Central memory CD4-positive, alpha-beta T cell (primary cell): ENCODE data around the gene DDX49.
"Not testable (repeated sequence)": the region's sequence is repeated elsewhere in the genome, so short reads cannot be mapped to it uniquely, and the experiment has no call there.

ENCODE experiments used
- DNase-seq: peaks from one replicate; pipeline ENCODE4 v3.0.0; 2022

DDX49 gene

GRCh38 chr19:18942692-18943091, 23.2 kb downstream of the DDX49 start:
- DNase-seq = no peak

GRCh38 chr19:18943465-18943864, 23.9 kb downstream of the DDX49 start:
- DNase-seq = no peak

GRCh38 chr19:18945297-18945696, 25.8 kb downstream of the DDX49 start:
- DNase-seq = no peak

- DNase-seq = no peak
Observed at GRCh38 chr19:18946335-18946734, 26.8 kb downstream of the DDX49 start.

DNA sequence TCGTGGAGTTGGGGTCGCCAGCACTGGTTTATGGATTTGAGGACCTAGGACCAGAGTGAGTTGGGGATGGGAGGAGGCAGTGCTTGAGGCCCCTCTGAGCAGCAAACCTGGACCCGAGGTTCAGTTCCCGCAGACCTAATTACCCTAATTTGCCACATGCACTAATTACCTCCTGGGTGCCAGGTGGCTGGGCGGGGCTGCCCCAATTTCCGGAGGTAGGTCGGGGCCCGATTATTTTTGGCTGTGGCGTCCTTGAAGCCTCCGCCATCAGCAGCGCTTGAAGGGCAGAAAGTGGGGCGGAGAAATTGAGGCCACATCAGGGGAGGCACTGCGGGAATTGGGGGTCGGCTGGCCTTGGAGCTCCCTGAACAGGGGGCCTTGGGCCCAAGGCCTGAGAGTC, 27.4 kb downstream of the DDX49 start:
- DNase-seq = no peak

DNA sequence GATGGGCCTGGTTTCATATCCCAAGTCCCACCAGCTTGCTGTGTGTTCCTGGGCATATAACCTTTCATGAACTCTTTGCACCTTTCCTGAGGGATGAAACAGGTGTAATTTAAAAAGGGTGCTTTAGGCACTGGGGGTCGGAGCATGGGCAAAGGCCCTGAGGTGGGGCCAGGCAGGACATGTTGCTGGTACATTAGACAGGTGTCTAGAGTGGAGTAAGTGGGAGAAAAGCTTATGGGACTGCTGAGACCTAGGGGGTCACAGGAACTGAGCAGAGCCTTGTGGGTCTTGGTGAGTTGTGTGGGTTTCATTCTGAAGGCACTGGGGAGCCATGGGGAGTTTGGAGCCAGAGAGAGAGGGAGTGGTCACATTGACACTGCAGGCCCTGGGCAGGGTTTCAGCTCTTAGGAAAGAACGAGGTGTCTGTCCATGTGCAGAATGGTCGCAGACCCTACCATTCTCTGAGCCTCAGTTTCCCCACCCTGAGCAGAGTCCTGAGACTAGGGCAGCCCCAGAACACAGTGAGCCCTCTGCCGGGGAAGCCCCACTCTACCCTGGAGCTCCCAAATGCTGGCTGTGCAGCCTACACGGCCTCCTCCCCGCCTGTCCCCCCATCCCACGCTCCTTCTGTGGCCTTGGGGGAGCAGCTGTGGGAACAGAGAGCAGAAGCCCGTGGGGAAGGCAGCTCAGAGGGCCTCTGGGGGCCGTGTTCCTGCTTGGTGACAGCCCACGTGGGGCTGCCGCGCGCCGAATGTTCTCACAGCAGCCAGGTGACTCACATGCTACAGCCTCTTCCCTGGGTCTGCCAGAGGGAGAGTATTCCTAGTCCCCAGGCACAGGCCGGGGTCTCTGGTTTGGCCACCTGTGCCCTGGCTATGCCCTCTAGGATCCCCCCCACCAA, 28.8 kb downstream of the DDX49 start:
- no peak for DNase-seq

DNA sequence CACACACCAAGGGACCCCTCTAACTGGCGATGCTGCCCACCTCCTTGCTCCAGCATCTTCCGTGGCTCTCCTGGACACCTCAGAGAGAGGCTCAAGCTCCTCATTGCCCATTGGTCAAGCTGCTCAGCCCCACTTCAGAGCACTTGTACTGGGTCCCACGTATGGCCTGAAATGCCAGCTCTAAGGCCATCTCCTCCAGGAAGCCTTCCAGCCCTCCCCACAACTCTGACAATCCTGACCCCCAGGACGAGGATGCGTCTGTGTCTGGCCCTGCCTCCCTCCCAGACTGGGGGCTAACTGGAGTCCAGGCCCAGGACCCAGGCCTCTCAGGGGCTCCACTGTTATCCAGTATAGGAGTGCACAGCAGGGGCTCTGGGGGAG, 29.5 kb downstream of the DDX49 start:
- DNase-seq = no peak

DNA sequence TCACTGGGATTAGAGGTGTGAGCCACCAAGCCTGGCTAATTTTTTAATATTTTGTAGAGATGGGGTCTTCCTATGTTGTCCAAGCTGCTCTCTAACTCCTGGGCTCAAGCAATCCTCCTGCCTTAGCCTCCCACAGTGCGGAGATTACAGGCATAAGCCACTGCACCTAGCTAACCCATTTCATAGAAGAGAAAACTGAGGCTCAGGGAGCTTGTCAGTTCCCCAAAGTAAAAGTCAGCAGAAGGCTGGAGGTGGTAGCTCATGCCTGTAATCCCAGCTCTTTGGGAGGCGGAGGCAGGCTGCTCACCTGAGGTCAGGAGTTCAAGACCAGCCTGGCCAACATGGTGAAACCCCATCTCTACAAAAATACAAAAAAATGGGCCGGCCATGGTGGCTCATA, 30.3 kb downstream of the DDX49 start:
- no peak for DNase-seq

GRCh38 chr19:18951721-18952281, 32.3 kb downstream of the DDX49 start:
- no peak for DNase-seq

DNA sequence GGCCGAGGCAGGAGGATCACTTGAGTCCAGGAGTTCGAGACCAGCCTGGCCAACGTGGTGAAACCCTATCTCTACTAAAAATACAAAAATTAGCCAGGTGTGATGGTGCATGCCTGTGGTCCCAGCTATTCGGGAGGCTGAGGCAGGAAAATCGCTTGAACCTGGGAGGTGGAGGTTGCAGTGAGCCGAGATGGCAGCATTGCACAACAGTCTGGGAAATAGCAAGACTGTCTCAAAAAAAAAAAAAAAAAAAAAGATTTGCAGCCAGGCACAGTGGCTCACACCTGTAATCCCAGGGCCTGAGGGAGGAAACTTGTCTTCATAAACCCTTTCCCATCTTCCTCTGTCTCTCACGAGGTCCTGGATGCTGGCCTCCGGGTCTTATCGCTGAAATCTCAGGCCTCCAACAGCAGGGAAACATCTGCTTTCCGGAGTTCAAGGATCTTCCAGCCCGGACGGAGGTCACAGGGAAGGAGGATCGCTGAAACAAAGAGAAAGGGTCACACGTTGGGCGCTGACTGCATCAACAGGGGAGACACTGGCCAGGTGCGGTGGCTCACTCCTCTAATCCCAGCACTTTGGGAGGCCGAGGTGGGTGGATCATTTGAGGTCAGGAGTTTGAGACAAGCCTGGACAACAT, 33.0 kb downstream of the DDX49 start:
- not testable (repeated sequence) for DNase-seq

- no peak for DNase-seq
Observed at GRCh38 chr19:18954094-18954493, 34.6 kb downstream of the DDX49 start.

GRCh38 chr19:18955042-18955441, 35.5 kb downstream of the DDX49 start:
- DNase-seq = no peak

DNA sequence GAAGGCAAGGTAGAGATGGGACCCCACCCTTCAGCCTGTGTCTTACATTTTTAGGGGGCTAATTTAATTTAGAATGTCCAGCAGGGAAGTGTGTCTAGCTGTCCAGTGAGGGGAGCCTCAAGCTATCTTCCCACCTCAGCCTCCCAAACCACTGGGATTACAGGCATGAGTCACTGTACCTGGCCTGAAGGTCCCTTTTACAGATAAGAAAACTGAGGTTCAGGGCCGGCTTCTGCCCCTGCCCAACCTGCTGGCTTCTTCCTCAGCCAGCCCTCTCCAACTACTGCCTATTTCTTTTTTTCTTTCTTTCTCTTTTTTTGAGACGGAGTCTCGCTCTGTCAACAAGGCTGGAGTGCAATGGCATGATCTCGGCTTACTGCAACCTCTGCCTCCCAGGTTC, 40.9 kb downstream of the DDX49 start:
- DNase-seq = no peak

- no peak for DNase-seq
Observed at GRCh38 chr19:18961767-18962620, 42.5 kb downstream of the DDX49 start.

GRCh38 chr19:18964121-18964520, 44.6 kb downstream of the DDX49 start:
- no peak for DNase-seq

DNA sequence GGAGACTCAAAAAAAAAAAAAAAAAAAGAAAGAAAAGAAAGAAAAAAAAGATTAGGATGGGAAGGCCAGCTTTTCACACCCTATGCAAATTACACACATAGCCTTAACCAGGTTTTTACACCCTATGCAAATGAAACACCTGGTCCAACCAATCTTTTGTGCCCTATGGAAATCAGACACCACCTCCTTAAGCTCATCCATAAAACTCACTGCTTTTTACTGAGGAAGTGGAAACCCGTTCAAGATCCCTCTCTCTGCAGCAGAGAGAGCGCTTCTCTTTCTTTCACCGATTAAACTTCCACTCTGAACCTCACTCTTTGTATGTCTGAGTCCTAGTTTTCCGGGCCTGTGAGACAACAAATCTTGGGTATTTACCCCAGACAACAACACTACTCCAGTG, 46.8 kb downstream of the DDX49 start:
- no peak for DNase-seq

DNA sequence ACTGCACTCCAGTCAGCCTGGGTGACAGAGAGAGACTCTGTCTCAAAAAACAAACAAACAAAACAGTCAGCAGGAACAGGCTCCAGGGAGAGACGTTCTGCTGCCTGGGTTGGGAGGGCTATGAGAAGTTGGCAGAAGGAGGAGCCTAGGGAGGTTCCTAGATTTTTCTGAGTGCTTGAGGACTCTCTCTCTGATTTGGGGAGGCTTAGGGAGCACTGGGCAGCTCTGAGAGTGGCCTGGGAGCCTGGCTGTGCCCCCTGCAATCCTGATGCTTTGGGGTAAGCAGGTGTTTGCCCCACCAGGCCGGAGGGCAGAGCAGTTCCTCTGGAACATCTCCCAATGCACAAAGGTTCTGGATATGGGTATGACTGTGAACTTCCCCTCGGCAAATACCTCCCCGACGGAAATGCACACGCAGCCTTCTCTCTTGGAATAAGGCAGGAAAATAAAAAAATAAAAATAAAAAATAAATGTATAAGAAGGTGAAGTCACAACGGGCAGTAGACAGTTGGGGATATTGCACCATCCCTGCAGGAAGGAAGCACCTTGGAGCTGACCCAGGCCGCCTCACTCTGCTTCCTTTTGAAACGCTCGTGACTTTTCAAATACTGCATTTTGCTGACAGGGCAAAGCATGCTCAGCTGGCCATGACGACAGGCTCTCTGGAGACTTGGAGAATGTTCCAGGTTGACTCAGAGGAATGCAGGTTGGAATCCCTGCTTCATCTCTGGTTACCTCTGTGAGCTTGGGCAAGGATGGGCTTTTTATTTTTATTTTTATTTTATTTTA, 48.0 kb downstream of the DDX49 start:
- DNase-seq = no peak

DNA sequence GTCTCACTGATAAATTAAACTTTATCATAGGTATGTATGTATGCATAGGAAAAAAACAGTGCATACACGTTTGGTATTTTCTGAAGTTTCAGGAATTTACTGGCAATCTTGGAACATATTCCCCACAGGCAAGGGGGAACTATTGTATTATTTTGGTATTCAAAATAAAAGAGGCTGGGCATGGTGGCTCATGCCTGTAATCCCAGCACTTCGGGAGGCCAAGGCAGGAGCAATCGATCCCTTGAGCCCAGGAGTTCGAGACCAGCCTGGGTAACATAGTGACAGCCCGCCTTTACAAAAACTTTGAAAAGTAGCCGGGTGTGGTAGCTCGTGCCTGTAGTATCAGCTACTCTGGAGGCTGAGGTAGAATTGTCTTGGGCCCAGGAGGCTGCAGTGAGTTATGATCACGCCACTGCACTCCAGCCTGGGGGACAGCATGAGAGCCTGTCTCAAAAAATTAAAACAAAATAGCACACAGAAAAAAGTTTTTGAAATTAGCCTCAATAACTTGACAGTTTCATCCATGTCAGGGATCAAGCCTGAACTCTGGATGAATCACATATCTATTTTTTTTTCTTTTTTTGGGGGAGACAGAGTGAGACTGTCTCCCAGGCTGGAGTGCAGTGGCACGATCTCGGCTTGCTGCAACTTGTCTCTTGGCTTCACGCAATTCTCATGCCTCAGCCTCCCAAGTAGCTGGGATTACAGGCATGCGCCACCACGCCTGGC, 50.6 kb downstream of the DDX49 start:
- no peak for DNase-seq

GRCh38 chr19:18972301-18972811, 52.8 kb downstream of the DDX49 start:
- no peak for DNase-seq

GRCh38 chr19:18972851-18973250, 53.3 kb downstream of the DDX49 start:
- DNase-seq = no peak

DNA sequence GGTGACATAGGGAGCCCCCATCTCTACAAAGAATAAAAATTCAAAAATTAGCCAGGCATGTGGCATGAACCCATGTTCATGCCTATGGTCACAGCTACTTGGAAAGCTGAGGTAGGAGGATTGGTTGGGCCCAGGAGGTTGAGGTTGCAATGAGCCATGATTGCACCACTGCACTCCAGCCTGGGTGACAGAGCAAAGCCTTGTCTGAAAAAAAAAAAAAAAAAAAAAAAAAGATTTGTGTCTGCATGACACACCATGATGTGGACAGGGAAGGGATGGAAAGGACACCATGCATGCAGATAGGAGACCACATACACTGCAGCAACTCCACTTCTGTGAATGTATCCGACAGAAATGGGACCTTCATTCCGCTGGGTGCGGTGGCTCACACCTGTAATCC, 55.5 kb downstream of the DDX49 start:
- no peak for DNase-seq
